Uterus (tissue), 4 donors: ENCODE measurements around the gene PLCB2. TPM values are rescaled to one million over a fixed set of nuclear protein-coding genes. Genes with fewer than 3 reads are reported as not detected.

Source experiments
- DNase-seq, 2 donors: peaks; one replicate each; pipeline ENCODE4 v3.0.0-alpha.2; 2019 to 2020
- H3K27ac ChIP-seq, 2 donors: fragments of 200-600 bp; sonication (generic); 1 replicate in 1 of 2; 2 replicates in 1 of 2; pipeline ENCODE4 v1.5.1; 2016 to 2018
- H3K27me3 ChIP-seq, 2 donors: fragments of 200-600 bp; sonication (generic); one replicate each; pipeline ENCODE4 v1.5.1; 2018 to 2019; ENCODE audit warnings: control low read depth in 1 of 2
- H3K36me3 ChIP-seq, 2 donors: fragments of 200-600 bp; sonication (generic); one replicate each; pipeline ENCODE4 v1.5.1; 2019; ENCODE audit warnings: control low read depth in 1 of 2
- H3K4me1 ChIP-seq, 2 donors: fragments of 200-600 bp; sonication (generic); one replicate each; pipeline ENCODE4 v1.5.1; 2018 to 2019; ENCODE audit warnings: control low read depth in 1 of 2
- H3K4me3 ChIP-seq, 2 donors: fragments of 200-600 bp; sonication (generic); 1 replicate in 1 of 2; 2 replicates in 1 of 2; pipeline ENCODE4 v1.5.1; 2018 to 2019; ENCODE audit warnings: mild to moderate bottlenecking in 1 of 2
- H3K9me3 ChIP-seq, 2 donors: fragments of 200-600 bp; sonication (generic); one replicate each; pipeline ENCODE4 v1.5.1; 2019; ENCODE audit warnings: control low read depth in 1 of 2
- CTCF ChIP-seq, 4 experiments: fragments of 200-600 bp in 2 of 4; fragments of 450-650 bp in 2 of 4; sonication (generic) in 2 of 4; IDR thresholded peaks; one replicate each; pipeline ENCODE4 v1.5.1; 2016 to 2019; ENCODE audit warnings: antibody characterized with exemption in 4 of 4, mild to moderate bottlenecking in 2 of 4, moderate library complexity in 1 of 4
- POLR2A ChIP-seq, 2 donors: fragments of 450-650 bp; IDR thresholded peaks; one replicate each; pipeline ENCODE4 v1.6.1; 2016; ENCODE audit warnings: antibody characterized with exemption in 2 of 2, mild to moderate bottlenecking in 1 of 2, moderate library complexity in 1 of 2
- intact Hi-C: fragments of 100-400 bp; cut with DNase I; formaldehyde crosslinking; loops from one replicate; pipeline ENCODE4 v1.15.1; 2023; ENCODE audit warnings: low total_unique reads
- total RNA-seq, 4 donors: library from RNA; depleted of rRNA in 3 of 4; stranded (reverse); fragments of >200 nt in 3 of 4; gene quantifications; one replicate each; pipeline versions ENCODE4 v1.1.0 to v1.2.4, GENCODE V29; 2014 to 2023
- donor health status: DM: yes; HTN: yes; CAD: no.

Gene PLCB2
- total RNA-seq, 4 donors from 2014 or later = 3.5 to 19.0 (median 9.3) TPM

- Histone ChIP-seq H3K27ac (no peak overlapping the region), H3K9me3 (no peaks in the 10 kb centered on the region), H3K4me3 (no peak overlapping the region), H3K27me3 (no peaks in the 10 kb centered on the region), H3K4me1 (peaks cover 0 to 13% of the 10 kb centered on the region in 2 donors), H3K36me3 (no peaks in the 10 kb centered on the region)
- TF ChIP-seq CTCF (IDR thresholded peaks at IDR 0.05) (no peak), POLR2A (IDR thresholded peaks at IDR 0.05) (no peak)
- DNase-seq = no peak
- intact Hi-C loops = loop anchor here (5.0 kb wide), 2 partner anchors 53 to 218 kb away; no protein-coding TSS in a partner anchor
Observed at GRCh38 chr15:40270246-40270995, 37.3 kb downstream of the PLCB2 start.

- no peaks in the 10 kb centered on the region for H3K36me3 ChIP-seq
- no peak overlapping the region for H3K4me3 ChIP-seq
- H3K27me3 ChIP-seq = no peaks in the 10 kb centered on the region
- H3K9me3 ChIP-seq = no peaks in the 10 kb centered on the region
- intact Hi-C loops = loop anchor here (5.0 kb wide), 2 partner anchors 52 to 217 kb away; no protein-coding TSS in a partner anchor
- DNase-seq = no peak
- no peak overlapping the region for H3K27ac ChIP-seq
- peaks cover 0 to 13% of the 10 kb centered on the region in 2 donors for H3K4me1 ChIP-seq
- TF ChIP-seq CTCF (IDR thresholded peaks at IDR 0.05) (no peak), POLR2A (IDR thresholded peaks at IDR 0.05) (no peak)
Observed at GRCh38 chr15:40269604-40270003, 38.1 kb downstream of the PLCB2 start.

GRCh38 chr15:40267670-40268069 is 40.1 kb downstream of the PLCB2 start:
- no peak for DNase-seq
- H3K27me3 ChIP-seq = no peaks in the 10 kb centered on the region
- peaks cover 0 to 25% of the 10 kb centered on the region in 2 donors for H3K4me1 ChIP-seq
- H3K9me3 ChIP-seq = no peaks in the 10 kb centered on the region
- TF ChIP-seq POLR2A (IDR thresholded peaks at IDR 0.05) (no peak), CTCF (IDR thresholded peaks at IDR 0.05) (no peak)
- H3K27ac ChIP-seq = peak overlapping the region; percentile 83 to 94
- intact Hi-C loops = no loop called here
- H3K4me3 ChIP-seq = no peak overlapping the region
- H3K36me3 ChIP-seq = no peaks in the 10 kb centered on the region

- Histone ChIP-seq H3K27ac (peak overlapping the region; percentile 83 to 94), H3K27me3 (no peaks in the 10 kb centered on the region), H3K4me1 (peaks cover 0 to 25% of the 10 kb centered on the region in 2 donors), H3K36me3 (no peaks in the 10 kb centered on the region), H3K4me3 (no peak overlapping the region), H3K9me3 (no peaks in the 10 kb centered on the region)
- intact Hi-C loops = no loop called here
- TF ChIP-seq CTCF (IDR thresholded peaks at IDR 0.05) (no peak), POLR2A (IDR thresholded peaks at IDR 0.05) (peak in 1 of 2 donors; percentile 28)
- peak; percentile 52 to 94 for DNase-seq
Observed at GRCh38 chr15:40266828-40267304, 40.9 kb downstream of the PLCB2 start.

GRCh38 chr15:40265875-40266274 is 41.9 kb downstream of the PLCB2 start:
- Histone ChIP-seq H3K27me3 (no peaks in the 10 kb centered on the region), H3K9me3 (no peaks in the 10 kb centered on the region), H3K4me3 (no peak overlapping the region), H3K4me1 (peaks cover 0 to 25% of the 10 kb centered on the region in 2 donors), H3K27ac (peak overlapping the region; percentile 78 to 94), H3K36me3 (no peaks in the 10 kb centered on the region)
- TF ChIP-seq POLR2A (IDR thresholded peaks at IDR 0.05) (no peak), CTCF (IDR thresholded peaks at IDR 0.05) (no peak)
- no peak for DNase-seq
- intact Hi-C loops = no loop called here
